ENCODE results near the gene NCKIPSD. TPM values are rescaled to one million over a fixed set of nuclear protein-coding genes. Genes with fewer than 3 reads are reported as not detected.

Gene NCKIPSD
- total RNA-seq, 1 donor from 2014 or later, result 102 TPM

GRCh38 chr3:48628277-48629017 is 57.3 kb downstream of the NCKIPSD start:
- H3K27me3 ChIP-seq, result no peaks in the 10 kb centered on the region
- intact Hi-C loops (cut with DNase I), result no loop called here
- no peak overlapping the region for H3K27ac ChIP-seq
- DNase-seq (ENCODE audit: low spot score in 2 of 2), result no peak
- no peaks in the 10 kb centered on the region for H3K9me3 ChIP-seq
- peaks cover 0 to 4% of the 10 kb centered on the region in 2 donors for H3K4me1 ChIP-seq
- H3K36me3 ChIP-seq, result peaks cover 80 to 91% of the 10 kb centered on the region in 2 donors
- TF ChIP-seq CTCF (IDR thresholded peaks at IDR 0.05), result no peak
- H3K4me3 ChIP-seq, result no peak overlapping the region

- H3K36me3 ChIP-seq, result peaks cover 59 to 75% of the 10 kb centered on the region in 2 donors
- TF ChIP-seq CTCF (IDR thresholded peaks at IDR 0.05), result no peak
- no peak for DNase-seq (ENCODE audit: low spot score in 2 of 2)
- no peak overlapping the region for H3K4me3 ChIP-seq
- H3K4me1 ChIP-seq, result peaks cover 1 to 4% of the 10 kb centered on the region in 2 donors
- no peaks in the 10 kb centered on the region for H3K9me3 ChIP-seq
- intact Hi-C loops (cut with DNase I), result no loop called here
- H3K27me3 ChIP-seq, result no peaks in the 10 kb centered on the region
- H3K27ac ChIP-seq, result no peak overlapping the region
These were observed 60.1 kb downstream of the NCKIPSD start for GRCh38 chr3:48625600-48625999.

- TF ChIP-seq CTCF (IDR thresholded peaks at IDR 0.05), result no peak
- H3K36me3 ChIP-seq, result peaks cover 51 to 67% of the 10 kb centered on the region in 2 donors
- intact Hi-C loops (cut with DNase I), result no loop called here
- H3K27me3 ChIP-seq, result no peaks in the 10 kb centered on the region
- no peak overlapping the region for H3K27ac ChIP-seq
- H3K4me3 ChIP-seq, result no peak overlapping the region
- peaks cover 10 to 12% of the 10 kb centered on the region in 2 donors for H3K4me1 ChIP-seq
- H3K9me3 ChIP-seq, result no peaks in the 10 kb centered on the region
- DNase-seq (ENCODE audit: low spot score in 2 of 2), result no peak
These were observed 60.9 kb downstream of the NCKIPSD start for GRCh38 chr3:48624767-48625166.

- TF ChIP-seq CTCF (IDR thresholded peaks at IDR 0.05), result no peak
- Histone ChIP-seq H3K36me3 (peaks cover 43 to 59% of the 10 kb centered on the region in 2 donors), H3K4me1 (peaks cover 14 to 20% of the 10 kb centered on the region in 2 donors), H3K27me3 (no peaks in the 10 kb centered on the region), H3K9me3 (no peaks in the 10 kb centered on the region), H3K27ac (no peak overlapping the region), H3K4me3 (no peak overlapping the region)
- DNase-seq (ENCODE audit: low spot score in 2 of 2), result no peak
- intact Hi-C loops (cut with DNase I), result no loop called here
These were observed 61.7 kb downstream of the NCKIPSD start for GRCh38 chr3:48623851-48624547.

Other genes starting within 250 kb of the NCKIPSD start
- gene CCDC51, start 245.8 kb downstream of the NCKIPSD start, total RNA-seq, result 19.3 TPM
- 142 TPM for gene TMA7, start 245.7 kb downstream of the NCKIPSD start, total RNA-seq
- gene ATRIP, start 239.2 kb downstream of the NCKIPSD start, total RNA-seq, result 9.0 TPM
- gene SHISA5, start 181.7 kb downstream of the NCKIPSD start, total RNA-seq, result 218 TPM
- 3.7 TPM for gene PFKFB4, start 129.1 kb downstream of the NCKIPSD start, total RNA-seq
- gene UCN2, start 122.1 kb downstream of the NCKIPSD start, total RNA-seq, result not detected
- gene COL7A1, start 90.6 kb downstream of the NCKIPSD start, total RNA-seq, result 22.2 TPM
- 193 TPM for gene UQCRC1, start 76.3 kb downstream of the NCKIPSD start, total RNA-seq
- gene TMEM89, start 64.1 kb downstream of the NCKIPSD start, total RNA-seq, result not detected
- gene SLC26A6, start 50.5 kb downstream of the NCKIPSD start, total RNA-seq, result 28.1 TPM
- 2.6 TPM for gene CELSR3, start 23.0 kb downstream of the NCKIPSD start, total RNA-seq
- 101 TPM for gene IP6K2, start 31.3 kb upstream of the NCKIPSD start, total RNA-seq
- 148 TPM for gene PRKAR2A, start 162.0 kb upstream of the NCKIPSD start, total RNA-seq
- 14.4 TPM for gene SLC25A20, start 213.0 kb upstream of the NCKIPSD start, total RNA-seq
- gene ARIH2, start 232.9 kb upstream of the NCKIPSD start, total RNA-seq, result 82.3 TPM